AG04450 (cell line): Measurements from ENCODE around the gene TUBB2A. TPM values are rescaled to one million over a fixed set of nuclear protein-coding genes. Genes with fewer than 3 reads are reported as not detected.
"Not testable (repeated sequence)": the region's sequence is repeated elsewhere in the genome, so short reads cannot be mapped to it uniquely, and the experiment has no call there.

Experiments used
- CTCF ChIA-PET: fragments of 300-600, 350-600 bp; formaldehyde crosslinking; extraction: SDS; loops from one replicate; lab custom pipeline; 2022; ENCODE audit warnings: antibody characterized with exemption, inconsistent platforms; lab: Charles Lee
- POLR2A ChIA-PET: fragments of 350-600 bp; formaldehyde crosslinking; extraction: SDS; loops from one replicate; lab custom pipeline; 2021; ENCODE audit warnings: antibody characterized with exemption, inconsistent platforms; lab: Yijun Ruan, JAX
- DNase-seq: peaks from one replicate; pipeline ENCODE4 v3.0.0-alpha.2; 2011; ENCODE audit warnings: low read depth, low spot score
- H3K27ac ChIP-seq: one replicate; pipeline ENCODE4 v1.5.1; 2012; ENCODE audit warnings: low read depth, low read length, control low read depth
- H3K27me3 ChIP-seq: one replicate; pipeline ENCODE4 v1.6.0; 2012; ENCODE audit warnings: low read length; ENCODE audit not compliant: control insufficient read depth, insufficient read depth
- H3K4me3 ChIP-seq: 2 replicates; pipeline ENCODE4 v1.5.1; 2011; ENCODE audit warnings: mild to moderate bottlenecking, low read depth, low read length, control low read depth
- H3K9me3 ChIP-seq: 2 replicates; pipeline ENCODE4 v1.5.1; 2012; ENCODE audit warnings: low read length; ENCODE audit not compliant: control insufficient read depth, insufficient read depth
- CTCF ChIP-seq: IDR thresholded peaks from 2 replicates; pipeline ENCODE4 v1.5.1; 2011; ENCODE audit warnings: low read depth, low read length, control low read depth, inconsistent platforms
- polyA plus RNA-seq: library from polyadenylated mRNA; depleted of rRNA; stranded (reverse); fragments of >200 nt; gene quantifications from 2 replicates; pipeline ENCODE4 v1.2.3, GENCODE V29; 2011

Gene TUBB2A
- polyA plus RNA-seq, 1 experiment, result 111 TPM

DNA sequence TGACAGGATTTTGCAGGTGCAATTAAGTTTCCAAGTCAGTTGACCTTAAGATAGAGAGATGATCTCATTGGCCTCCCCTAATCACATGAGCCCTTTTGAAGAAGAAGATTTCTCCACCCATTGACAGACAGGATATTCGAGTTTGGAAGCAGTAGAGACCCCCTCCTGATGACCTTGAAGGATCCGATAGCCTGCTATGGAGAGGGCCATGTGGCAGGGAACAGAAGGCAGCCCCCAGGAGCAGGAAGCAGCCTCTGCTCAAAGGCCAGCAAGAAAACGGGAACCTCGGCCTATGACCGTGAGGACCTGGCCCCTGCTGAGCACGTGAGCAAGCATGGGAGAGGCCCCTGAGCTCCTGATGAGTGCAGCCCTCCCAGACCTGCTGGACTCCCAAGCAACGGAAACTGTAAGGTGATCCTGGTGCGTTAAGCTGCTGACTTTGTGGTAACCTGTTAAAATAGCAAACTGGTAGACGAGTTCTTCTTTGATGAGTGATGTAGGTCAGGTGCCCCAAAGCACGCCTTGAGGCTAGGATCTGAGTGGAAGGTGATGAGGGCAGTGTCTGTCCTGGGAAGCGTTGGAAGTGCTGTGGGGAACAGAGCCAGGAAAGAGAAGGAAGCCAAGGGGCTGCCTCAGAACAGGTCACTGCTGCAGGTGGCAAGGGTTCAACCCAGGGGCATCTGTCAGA, 18.5 kb upstream of the TUBB2A start:
- ChIA-PET POLR2A (interaction anchor here (1.1 kb wide), 1 partner anchor 10 kb away, joined by 4 read pairs; no protein-coding TSS in a partner anchor), CTCF (interaction anchor here (1.8 kb wide), 1 partner anchor 76 kb away, joined by 5 read pairs; no protein-coding TSS in a partner anchor)
- DNase-seq, result no peak
- Histone ChIP-seq H3K9me3 (no peaks in the 10 kb centered on the region), H3K4me3 (no peak overlapping the region), H3K27ac (no peak overlapping the region), H3K27me3 (peaks cover 3% of the 10 kb centered on the region)
- no peak for TF ChIP-seq CTCF

DNA sequence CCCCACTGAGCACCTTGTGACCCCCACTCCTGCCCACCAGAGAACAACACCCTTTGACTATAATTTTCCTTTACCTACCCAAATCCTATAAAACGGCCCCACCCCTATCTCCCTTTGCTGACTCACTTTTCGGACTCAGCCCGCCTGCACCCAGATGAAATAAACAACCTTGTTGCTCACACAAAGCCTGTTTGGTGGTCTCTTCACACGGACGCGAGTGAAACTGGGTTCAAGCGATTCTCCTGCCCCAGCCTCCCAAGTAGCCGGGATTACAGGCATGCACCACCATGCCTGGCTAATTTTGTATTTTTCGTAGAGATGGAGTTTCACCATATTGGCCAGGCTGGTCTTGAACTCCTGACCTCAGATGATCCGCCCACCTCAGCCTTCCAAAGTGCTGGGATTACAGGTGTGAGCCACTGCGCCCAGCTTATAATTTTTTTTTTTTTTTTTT, 16.3 kb upstream of the TUBB2A start:
- H3K27ac ChIP-seq, DNase-seq, H3K4me3 ChIP-seq, POLR2A ChIA-PET, H3K9me3 ChIP-seq, H3K27me3 ChIP-seq, CTCF ChIA-PET: not testable (repeated sequence)

DNA sequence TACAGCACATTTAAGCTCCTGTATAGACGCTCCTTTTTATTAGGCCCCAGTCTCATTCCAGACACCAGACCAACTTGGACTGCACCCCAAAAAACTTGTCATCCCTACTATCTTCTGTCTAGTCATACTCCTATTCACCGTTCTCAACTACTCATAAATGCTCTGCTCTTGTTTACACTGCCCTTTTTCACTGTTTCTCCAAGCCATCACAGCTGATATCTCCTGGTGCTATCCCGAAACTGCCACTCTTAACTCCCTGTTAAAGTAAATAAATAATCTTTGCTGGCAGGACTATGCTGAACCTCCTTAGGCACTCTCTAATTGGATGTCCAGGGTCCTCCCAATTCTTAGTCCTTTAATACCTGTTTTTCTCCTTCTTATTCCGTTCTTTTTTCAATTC, 15.4 kb upstream of the TUBB2A start:
- H3K27ac ChIP-seq, CTCF ChIA-PET, POLR2A ChIA-PET, DNase-seq, H3K9me3 ChIP-seq, H3K4me3 ChIP-seq, H3K27me3 ChIP-seq: not testable (repeated sequence)

- H3K27ac ChIP-seq, POLR2A ChIA-PET: not testable (repeated sequence)
Measured at GRCh38 chr6:3171313-3172175, 14.2 kb upstream of the TUBB2A start.

DNA sequence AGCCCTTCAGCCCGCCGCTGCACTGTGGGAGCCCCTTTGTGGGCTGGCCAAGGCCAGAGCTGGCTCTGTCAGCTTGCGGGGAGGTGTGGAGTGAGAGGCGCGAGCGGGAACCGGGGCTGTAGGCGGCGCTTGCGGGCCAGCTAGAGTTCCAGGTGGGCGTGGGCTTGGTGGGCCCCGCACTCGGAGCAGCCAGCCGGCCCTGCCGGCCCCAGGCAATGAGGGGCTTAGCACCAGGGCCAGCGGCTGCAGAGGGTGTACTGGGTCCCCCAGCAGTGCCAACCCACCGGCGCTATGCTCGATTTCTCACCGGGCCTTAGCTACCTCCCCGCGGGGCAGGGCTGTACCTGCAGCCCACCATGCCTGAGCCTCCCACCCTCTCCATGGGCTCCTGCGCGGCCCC, 13.3 kb upstream of the TUBB2A start:
- CTCF ChIA-PET, result not testable (repeated sequence)

More at GRCh38 chr6:3171313-3172175, 14.2 kb upstream of the TUBB2A start:
- H3K9me3 ChIP-seq, H3K4me3 ChIP-seq, CTCF ChIA-PET, DNase-seq, H3K27me3 ChIP-seq: not testable (repeated sequence)

DNA sequence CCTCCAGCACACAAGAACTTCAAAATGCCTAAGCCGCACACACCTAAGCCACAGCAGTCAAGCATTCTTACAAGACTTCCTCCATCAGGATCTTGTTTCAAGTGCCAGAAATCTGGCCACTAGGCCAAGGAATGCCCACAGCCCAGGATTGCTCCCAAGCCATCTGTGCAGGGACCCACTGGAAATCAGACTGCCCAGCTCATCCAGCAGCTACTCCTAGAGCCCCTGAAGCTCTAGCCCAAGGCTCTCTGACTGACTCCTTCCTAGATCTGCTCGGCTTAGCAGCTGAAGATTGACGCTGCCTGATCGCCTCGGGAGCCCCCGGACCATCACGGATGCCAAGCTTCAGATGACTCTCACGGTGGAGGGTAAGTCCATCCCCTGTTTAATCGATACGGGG, 10.7 kb upstream of the TUBB2A start:
- H3K9me3 ChIP-seq, DNase-seq, H3K27ac ChIP-seq, H3K4me3 ChIP-seq, CTCF ChIA-PET, H3K27me3 ChIP-seq: not testable (repeated sequence)
- POLR2A ChIA-PET, result interaction anchor here (0.8 kb wide), 1 partner anchor 79 kb away, joined by 3 read pairs; no protein-coding TSS in a partner anchor

More for the DNA sequence above, 13.3 kb upstream of the TUBB2A start:
- H3K27me3 ChIP-seq, H3K4me3 ChIP-seq, POLR2A ChIA-PET, H3K9me3 ChIP-seq, H3K27ac ChIP-seq, DNase-seq: not testable (repeated sequence)

DNA sequence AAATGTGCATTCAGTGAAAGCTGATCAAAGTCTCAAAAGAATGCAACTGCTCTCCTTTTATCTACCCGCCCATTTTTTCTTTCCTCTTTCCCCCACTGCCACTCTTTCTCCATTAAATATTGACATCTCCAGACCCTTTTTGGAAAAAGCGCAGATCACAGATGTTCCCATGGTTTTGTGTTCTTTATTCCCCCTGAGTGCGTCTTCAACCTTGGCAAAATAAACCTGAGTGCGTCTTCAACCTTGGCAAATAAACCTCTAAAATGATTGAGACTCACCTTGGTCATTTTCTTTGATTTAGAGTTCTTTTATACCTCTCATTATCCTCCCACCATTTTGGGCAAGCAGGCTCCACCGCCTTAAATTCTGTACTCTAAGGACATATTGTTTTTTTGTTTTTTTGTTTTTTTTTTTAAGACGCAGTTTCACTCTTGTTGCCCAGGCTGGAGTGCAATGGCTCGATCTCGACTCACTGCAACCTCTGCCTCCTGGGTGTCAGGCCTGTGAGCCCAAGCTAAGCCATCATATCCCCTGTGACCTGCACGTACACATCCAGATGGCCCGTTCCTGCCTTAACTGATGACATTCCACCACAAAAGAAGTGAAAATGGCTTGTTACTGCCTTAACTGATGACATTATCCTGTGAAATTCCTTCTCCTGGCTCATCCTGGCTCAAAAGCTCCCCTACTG, 9.3 kb upstream of the TUBB2A start:
- POLR2A ChIA-PET, H3K9me3 ChIP-seq, H3K4me3 ChIP-seq, H3K27ac ChIP-seq, DNase-seq, H3K27me3 ChIP-seq: not testable (repeated sequence)
- CTCF ChIA-PET, result interaction anchor here (1.4 kb wide), 1 partner anchor 10 kb away, joined by 4 read pairs; the partner anchor contains the start of gene TUBB2A
